DMS53 treated with DMSO at 0.1 percent for 48 hours (cell line): ENCODE measurements around the gene TBCD.

Experiments
- DNase-seq: peaks from one replicate; lab custom pipeline; 2025; ENCODE audit not compliant: unreplicated experiment; lab: John Stamatoyannopoulos, UW

The TBCD gene

GRCh38 chr17:82751571-82752370 is at the start of gene TBCD:
Gene TBCD (plus strand): TSS chr17:82752065. CDS start chr17:82752194, 129 bp downstream.
- peak; percentile 82 for DNase-seq

GRCh38 chr17:82702231-82702927 is 49.5 kb upstream of the TBCD start:
- DNase-seq, result no peak

GRCh38 chr17:82703036-82703745 is 48.7 kb upstream of the TBCD start:
- DNase-seq, result no peak

GRCh38 chr17:82703935-82704865 is 47.7 kb upstream of the TBCD start:
- DNase-seq, result no peak

- no peak for DNase-seq
Observed at GRCh38 chr17:82704886-82705285, 47.0 kb upstream of the TBCD start.

- no peak for DNase-seq
Observed at GRCh38 chr17:82705756-82706155, 46.1 kb upstream of the TBCD start.

GRCh38 chr17:82709024-82709675 is 42.7 kb upstream of the TBCD start:
- DNase-seq, result no peak

GRCh38 chr17:82709676-82710498 is 42.0 kb upstream of the TBCD start:
- no peak for DNase-seq

GRCh38 chr17:82710499-82711232 is 41.2 kb upstream of the TBCD start:
- no peak for DNase-seq

- DNase-seq, result no peak
Observed at GRCh38 chr17:82713071-82713723, 38.7 kb upstream of the TBCD start.

- peak; percentile 80 for DNase-seq
Observed at GRCh38 chr17:82716203-82717010, 35.5 kb upstream of the TBCD start, which contains the start of gene FN3KRP. Gene FN3KRP (plus strand): TSS chr17:82716706. CDS start chr17:82716756, 50 bp downstream.

GRCh38 chr17:82718986-82719685 is 32.7 kb upstream of the TBCD start:
- peak; percentile 23 for DNase-seq

- no peak for DNase-seq
Observed at GRCh38 chr17:82720204-82720603, 31.7 kb upstream of the TBCD start.

- DNase-seq, result no peak
Observed at GRCh38 chr17:82722341-82723013, 29.4 kb upstream of the TBCD start.

GRCh38 chr17:82723169-82723807 is 28.6 kb upstream of the TBCD start:
- DNase-seq, result no peak

GRCh38 chr17:82726427-82726826 is 25.4 kb upstream of the TBCD start:
- DNase-seq, result no peak
